HG02759 (cell line): ENCODE results near the gene SLC6A18.
"Not testable (repeated sequence)": the region's sequence is repeated elsewhere in the genome, so short reads cannot be mapped to it uniquely, and the experiment has no call there.

Experiments used
- ATAC-seq: cut with Tn5 transposase; IDR thresholded peaks from one replicate; pipeline ENCODE4 v1.9.1; 2021; ENCODE audit warnings: mild to moderate bottlenecking, moderate library complexity; ENCODE audit not compliant: unreplicated experiment

SLC6A18 gene

GRCh38 chr5:1270426-1270825, 45.2 kb downstream of the SLC6A18 start:
- no peak for ATAC-seq

GRCh38 chr5:1270933-1271914, 46.0 kb downstream of the SLC6A18 start:
- ATAC-seq: no peak

- ATAC-seq: no peak
Observed at GRCh38 chr5:1272201-1272600, 47.0 kb downstream of the SLC6A18 start.

GRCh38 chr5:1273745-1274144, 48.6 kb downstream of the SLC6A18 start:
- ATAC-seq: no peak

- ATAC-seq: no peak
Observed at GRCh38 chr5:1274471-1274870, 49.3 kb downstream of the SLC6A18 start.

GRCh38 chr5:1275397-1276391, 50.5 kb downstream of the SLC6A18 start:
- ATAC-seq: not testable (repeated sequence)

- ATAC-seq: no peak
Observed at GRCh38 chr5:1276930-1277329, 51.7 kb downstream of the SLC6A18 start.

- no peak for ATAC-seq
Observed at GRCh38 chr5:1277331-1277730, 52.1 kb downstream of the SLC6A18 start.

GRCh38 chr5:1277781-1278180, 52.6 kb downstream of the SLC6A18 start:
- ATAC-seq: no peak

GRCh38 chr5:1278216-1278615, 53.0 kb downstream of the SLC6A18 start:
- no peak for ATAC-seq

- ATAC-seq: no peak
Observed at GRCh38 chr5:1278656-1279442, 53.7 kb downstream of the SLC6A18 start.

GRCh38 chr5:1279443-1280151, 54.4 kb downstream of the SLC6A18 start:
- ATAC-seq: no peak

GRCh38 chr5:1280177-1281037, 55.2 kb downstream of the SLC6A18 start:
- ATAC-seq: no peak

GRCh38 chr5:1281038-1281882, 56.1 kb downstream of the SLC6A18 start:
- no peak for ATAC-seq

GRCh38 chr5:1282131-1282992, 57.2 kb downstream of the SLC6A18 start:
- ATAC-seq: no peak

- not testable (repeated sequence) for ATAC-seq
Observed at GRCh38 chr5:1282993-1283728, 58.0 kb downstream of the SLC6A18 start.

GRCh38 chr5:1283729-1284041, 58.5 kb downstream of the SLC6A18 start:
- not testable (repeated sequence) for ATAC-seq
